HG03521 (cell line): Measurements from ENCODE around the gene SLC16A6.
"Not testable (repeated sequence)": the region's sequence is repeated elsewhere in the genome, so short reads cannot be mapped to it uniquely, and the experiment has no call there.

Experiments used
- ATAC-seq: cut with Tn5 transposase; IDR thresholded peaks from one replicate; pipeline ENCODE4 v1.9.1; 2021; ENCODE audit warnings: mild to moderate bottlenecking, moderate library complexity; ENCODE audit not compliant: unreplicated experiment

SLC16A6 gene

GRCh38 chr17:68225055-68225454 is 65.9 kb downstream of the SLC16A6 start:
- not testable (repeated sequence) for ATAC-seq

GRCh38 chr17:68222606-68223005 is 68.3 kb downstream of the SLC16A6 start:
- ATAC-seq, result no peak

GRCh38 chr17:68221786-68222185 is 69.1 kb downstream of the SLC16A6 start:
- ATAC-seq, result no peak

GRCh38 chr17:68220786-68221185 is 70.1 kb downstream of the SLC16A6 start:
- not testable (repeated sequence) for ATAC-seq

- not testable (repeated sequence) for ATAC-seq
Measured at GRCh38 chr17:68220186-68220585, 70.7 kb downstream of the SLC16A6 start.

GRCh38 chr17:68219429-68219828 is 71.5 kb downstream of the SLC16A6 start:
- ATAC-seq, result not testable (repeated sequence)
